ENCODE data around the gene NTN1. TPM values are rescaled to one million over a fixed set of nuclear protein-coding genes. Genes with fewer than 3 reads are reported as not detected.

NTN1 gene
- total RNA-seq, 1 donor from 2014 or later, result 2.5 TPM

GRCh38 chr17:9211133-9211765 lies 189.9 kb downstream of the NTN1 start:
- Mint-ChIP-seq H3K27me3 (ENCODE audit: low read depth) (peaks cover 14% of the 10 kb centered on the region), H3K36me3 (peaks cover 8% of the 10 kb centered on the region), H3K4me3 (no peak overlapping the region), H3K9me3 (peaks cover 11% of the 10 kb centered on the region), H3K4me1 (no peaks in the 10 kb centered on the region), H3K27ac (no peak overlapping the region)
- TF ChIP-seq CTCF (IDR thresholded peaks at IDR 0.05; ENCODE audit: unreplicated experiment), result no peak
- no peak for DNase-seq (ENCODE audit: low spot score in 2 of 2, unreplicated experiment in 2 of 2)

GRCh38 chr17:9212376-9213302 lies 191.3 kb downstream of the NTN1 start:
- TF ChIP-seq CTCF (IDR thresholded peaks at IDR 0.05; ENCODE audit: unreplicated experiment), result no peak
- no peak for DNase-seq (ENCODE audit: low spot score in 2 of 2, unreplicated experiment in 2 of 2)
- peaks cover 8% of the 10 kb centered on the region for H3K4me1 Mint-ChIP-seq
- peaks cover 12% of the 10 kb centered on the region for H3K36me3 Mint-ChIP-seq
- peaks cover 3% of the 10 kb centered on the region for H3K27me3 Mint-ChIP-seq (ENCODE audit: low read depth)
- no peak overlapping the region for H3K4me3 Mint-ChIP-seq
- H3K9me3 Mint-ChIP-seq, result peaks cover 19% of the 10 kb centered on the region
- H3K27ac Mint-ChIP-seq, result no peak overlapping the region

GRCh38 chr17:9213303-9213640 lies 192.0 kb downstream of the NTN1 start:
- Mint-ChIP-seq H3K9me3 (peaks cover 19% of the 10 kb centered on the region), H3K27me3 (ENCODE audit: low read depth) (peaks cover 3% of the 10 kb centered on the region), H3K27ac (no peak overlapping the region), H3K4me1 (peaks cover 14% of the 10 kb centered on the region), H3K4me3 (no peak overlapping the region), H3K36me3 (peaks cover 12% of the 10 kb centered on the region)
- no peak for DNase-seq (ENCODE audit: low spot score in 2 of 2, unreplicated experiment in 2 of 2)
- no peak for TF ChIP-seq CTCF (IDR thresholded peaks at IDR 0.05; ENCODE audit: unreplicated experiment)

- DNase-seq (ENCODE audit: low spot score in 2 of 2, unreplicated experiment in 2 of 2), result no peak
- no peak for TF ChIP-seq CTCF (IDR thresholded peaks at IDR 0.05; ENCODE audit: unreplicated experiment)
- peaks cover 19% of the 10 kb centered on the region for H3K9me3 Mint-ChIP-seq
- H3K4me3 Mint-ChIP-seq, result no peak overlapping the region
- no peak overlapping the region for H3K27ac Mint-ChIP-seq
- no peaks in the 10 kb centered on the region for H3K27me3 Mint-ChIP-seq (ENCODE audit: low read depth)
- H3K36me3 Mint-ChIP-seq, result peaks cover 12% of the 10 kb centered on the region
- H3K4me1 Mint-ChIP-seq, result peaks cover 14% of the 10 kb centered on the region
Observed at GRCh38 chr17:9215465-9215864, 194.2 kb downstream of the NTN1 start.

- Mint-ChIP-seq H3K9me3 (peaks cover 19% of the 10 kb centered on the region), H3K4me1 (peaks cover 14% of the 10 kb centered on the region), H3K4me3 (no peak overlapping the region), H3K27ac (peak overlapping the region; percentile 93), H3K27me3 (ENCODE audit: low read depth) (no peaks in the 10 kb centered on the region), H3K36me3 (peaks cover 12% of the 10 kb centered on the region)
- DNase-seq (ENCODE audit: low spot score in 2 of 2, unreplicated experiment in 2 of 2), result no peak
- TF ChIP-seq CTCF (IDR thresholded peaks at IDR 0.05; ENCODE audit: unreplicated experiment), result no peak
Observed at GRCh38 chr17:9217151-9218056, 196.1 kb downstream of the NTN1 start.
